Panc1 (cell line): ENCODE results near the gene VTI1B. TPM values are rescaled to one million over a fixed set of nuclear protein-coding genes. Genes with fewer than 3 reads are reported as not detected.

Source experiments
- ATAC-seq: fragments of 200-7000 bp; cut with Tn5 transposase; 2 replicates; pipeline ENCODE4 v1.9.1; 2020; ENCODE audit warnings: mild to moderate bottlenecking, moderate library complexity
- BruUV-seq: library from RNA; stranded (reverse); fragments of 400-500 nt; replicated peaks from 2 replicates; lab custom pipeline; 2021; lab: Mats Ljungman, UMichigan
- CTCF ChIA-PET: fragments of 300-600 bp; sonication (Branson Sonifier 250); formaldehyde crosslinking; loops from one replicate; lab custom pipeline; 2022; ENCODE audit warnings: antibody characterized with exemption; lab: Charles Lee
- POLR2A ChIA-PET: fragments of 300-600 bp; sonication (Branson Sonifier 250); formaldehyde crosslinking; loops from one replicate; lab custom pipeline; 2022; ENCODE audit warnings: antibody characterized with exemption; lab: Charles Lee
- DNase-seq: peaks from one replicate; pipeline ENCODE4 v3.0.0-alpha.2; 2010; ENCODE audit warnings: low read depth, low spot score
- H3K27ac ChIP-seq: 2 replicates; pipeline ENCODE4 v1.5.1; 2011; ENCODE audit warnings: mild to moderate bottlenecking, low read length, inconsistent platforms
- H3K27me3 ChIP-seq: fragments of 200-500 bp; sonication (Bioruptor generic); 2 replicates; pipeline ENCODE4 v1.6.0; 2014; ENCODE audit warnings: low read length, inconsistent platforms; ENCODE audit not compliant: control insufficient read depth, insufficient read depth
- H3K36me3 ChIP-seq: fragments of 200-500 bp; sonication (Bioruptor generic); 2 replicates; pipeline ENCODE4 v1.5.1; 2014; ENCODE audit warnings: inconsistent platforms, mild to moderate bottlenecking, low read length, moderate library complexity; ENCODE audit not compliant: control insufficient read depth, insufficient read depth
- H3K4me1 ChIP-seq: 2 replicates; pipeline ENCODE4 v1.5.1; 2011; ENCODE audit warnings: inconsistent platforms, mild to moderate bottlenecking, low read length, moderate library complexity; ENCODE audit not compliant: control insufficient read depth, insufficient read depth
- H3K4me3 ChIP-seq, 2 experiments: 2 replicates each; pipeline ENCODE4 v1.5.1; 2011 to 2012; ENCODE audit warnings: low read depth in 2 of 2, low read length in 2 of 2, mild to moderate bottlenecking in 2 of 2, inconsistent platforms in 1 of 2, moderate library complexity in 1 of 2
- H3K9me3 ChIP-seq: fragments of 200-500 bp; sonication (Bioruptor generic); 2 replicates; pipeline ENCODE4 v1.5.1; 2014; ENCODE audit warnings: low read depth, mild to moderate bottlenecking, inconsistent platforms, low read length, moderate library complexity; ENCODE audit not compliant: control insufficient read depth, insufficient read depth
- CTCF ChIP-seq: fragments of 450-650 bp; IDR thresholded peaks from 2 replicates; pipeline ENCODE4 v1.5.1; 2017; ENCODE audit warnings: mild to moderate bottlenecking
- POLR2AphosphoS5 ChIP-seq: IDR thresholded peaks from 2 replicates; pipeline ENCODE4 v1.6.1; 2012; ENCODE audit warnings: mild to moderate bottlenecking, low read depth, low read length, moderate library complexity
- REST ChIP-seq, 2 experiments: IDR thresholded peaks; 2 replicates each; pipeline ENCODE4 v1.6.1; 2011 to 2012; ENCODE audit warnings: low read depth in 2 of 2, control low read depth in 1 of 2, low read length in 1 of 2, mild to moderate bottlenecking in 1 of 2, moderate library complexity in 1 of 2; ENCODE audit not compliant: insufficient read depth in 1 of 2
- SIN3A ChIP-seq: IDR thresholded peaks from 2 replicates; pipeline ENCODE4 v1.6.1; 2012; ENCODE audit warnings: low read depth, mild to moderate bottlenecking, low read length, moderate library complexity, borderline replicate concordance; ENCODE audit not compliant: insufficient read depth
- TCF7L2 ChIP-seq: IDR thresholded peaks from 2 replicates; pipeline ENCODE4 v1.6.1; 2011; ENCODE audit warnings: mild to moderate bottlenecking, low read depth, low read length, inconsistent platforms
- in situ Hi-C: cut with HindIII; loops from 2 replicates; pipeline ENCODE4 v1.10.0; 2016; ENCODE audit warnings: low sequenced_read_pairs, low pct_unique_long_range_greater_than_20kb
- intact Hi-C: fragments of 100-400 bp; cut with micrococcal nuclease; formaldehyde crosslinking; loops from one replicate; pipeline ENCODE4 v1.10.0; 2022; ENCODE audit not compliant: unreplicated experiment
- total RNA-seq: library from RNA; stranded (reverse); gene quantifications from one replicate; pipeline ENCODE4 v1.2.1, GENCODE V29; 2021; ENCODE audit not compliant: unreplicated experiment

VTI1B gene
- total RNA-seq, 1 experiment from 2014 or later = 84.9 TPM

DNA sequence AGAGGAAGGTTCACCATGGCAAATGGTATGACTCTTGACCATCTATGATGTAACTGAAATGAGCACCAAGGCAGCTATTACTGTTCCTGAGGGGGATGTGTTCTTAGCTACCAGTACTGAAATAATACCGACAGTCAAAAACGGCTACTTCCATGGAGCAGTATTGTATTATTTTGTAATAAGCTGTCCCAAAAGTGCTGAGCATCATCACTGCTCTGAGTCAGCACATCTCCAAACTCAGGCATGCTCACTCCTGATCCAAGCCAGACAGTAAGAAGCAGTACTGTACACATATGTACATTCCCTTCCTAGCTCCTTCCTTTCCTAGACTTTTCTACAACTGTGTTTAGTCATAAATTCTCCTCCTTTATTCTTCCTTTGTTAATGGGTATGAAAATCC lies 8.6 kb downstream of the VTI1B start:
- in situ Hi-C loops = no loop called here
- no peak for ATAC-seq
- CTCF ChIA-PET = no interaction called here

GRCh38 chr14:67663633-67664032 lies 10.8 kb downstream of the VTI1B start:
- Histone ChIP-seq H3K36me3 (no peaks in the 10 kb centered on the region), H3K4me1 (no peaks in the 10 kb centered on the region; the same call in 1 of the 2 replicates), H3K27me3 (no peaks in the 10 kb centered on the region), H3K9me3 (no peaks in the 10 kb centered on the region), H3K27ac (no peak overlapping the region), H3K4me3 (no peak overlapping the region)
- in situ Hi-C loops = no loop called here
- intact Hi-C loops = loop anchor here (10.0 kb wide), 1 partner anchor 79 kb away; no protein-coding TSS in a partner anchor
- BruUV-seq = no TSS peak
- ATAC-seq (no peak), DNase-seq (no peak)
- CTCF ChIA-PET = interaction anchor here (0.6 to 0.7 kb wide), 3 partner anchors 36 to 134 kb away, joined by 3 read pairs; no protein-coding TSS in a partner anchor
- TF ChIP-seq TCF7L2 (no peak), CTCF (no peak), POLR2AphosphoS5 (no peak), SIN3A (no peak), REST (IDR thresholded peaks at IDR 0.05; ENCODE audit: insufficient read depth in 1 of 2, low read depth in 2 of 2, low read length in 1 of 2) (no peak)
- POLR2A ChIA-PET = no interaction called here

More for the DNA sequence above, 8.6 kb downstream of the VTI1B start:
- no peaks in the 10 kb centered on the region for H3K9me3 ChIP-seq
- no TSS peak for BruUV-seq
- H3K27me3 ChIP-seq = no peaks in the 10 kb centered on the region
- POLR2A ChIA-PET = no interaction called here
- no peaks in the 10 kb centered on the region; the same call in 1 of the 2 replicates for H3K4me1 ChIP-seq
- no peak for DNase-seq
- TF ChIP-seq TCF7L2 (no peak), SIN3A (no peak)
- H3K27ac ChIP-seq = no peak overlapping the region
- H3K36me3 ChIP-seq = no peaks in the 10 kb centered on the region
- no peak overlapping the region for H3K4me3 ChIP-seq
- intact Hi-C loops = loop anchor here (5.0 to 10.0 kb wide), 2 partner anchors 49 to 81 kb away; partner anchors contain the start of gene ARG2

GRCh38 chr14:67653651-67654280 lies 20.7 kb downstream of the VTI1B start:
- no peak for ATAC-seq
- in situ Hi-C loops (no loop called here), intact Hi-C loops (no loop called here)
- no peak overlapping the region for H3K27ac ChIP-seq
- no peak overlapping the region for H3K4me3 ChIP-seq
- TF ChIP-seq POLR2AphosphoS5 (no peak), CTCF (no peak), SIN3A (no peak), TCF7L2 (no peak), REST (IDR thresholded peaks at IDR 0.05; ENCODE audit: insufficient read depth in 1 of 2, low read depth in 2 of 2, low read length in 1 of 2) (no peak)
- no peak for DNase-seq
- H3K4me1 ChIP-seq = no peaks in the 10 kb centered on the region
- CTCF ChIA-PET = no interaction called here
- H3K9me3 ChIP-seq = no peaks in the 10 kb centered on the region
- POLR2A ChIA-PET = interaction anchor here (0.6 kb wide), 1 partner anchor 11 kb away, joined by 11 read pairs; no protein-coding TSS in a partner anchor
- peaks cover 13% of the 10 kb centered on the region for H3K36me3 ChIP-seq
- BruUV-seq = no TSS peak
- H3K27me3 ChIP-seq = no peaks in the 10 kb centered on the region
